GM18519 (cell line): ENCODE measurements around the gene ZNF142.
A peak's percentile ranks its signal among the peaks of the same experiment; 100 is the strongest.
"Not testable (repeated sequence)": the region's sequence is repeated elsewhere in the genome, so short reads cannot be mapped to it uniquely, and the experiment has no call there.

Source experiments
- ATAC-seq: cut with Tn5 transposase; IDR thresholded peaks from one replicate; pipeline ENCODE4 v1.9.1; 2021; ENCODE audit warnings: mild to moderate bottlenecking, moderate library complexity; ENCODE audit not compliant: unreplicated experiment, low FRiP score

Gene ZNF142

GRCh38 chr2:218659258-218659987 lies at the start of gene ZNF142, which contains the start of gene BCS1L:
Gene ZNF142 (minus strand): TSS chr2:218659623. CDS start chr2:218656429, 3,194 bp downstream.
Gene BCS1L (plus strand): TSS chr2:218659683. CDS start chr2:218660988, 1,305 bp downstream.
- ATAC-seq = peak; percentile 56

- ATAC-seq = no peak
Measured at GRCh38 chr2:218708086-218708485, 48.7 kb upstream of the ZNF142 start.

GRCh38 chr2:218703341-218703740 lies 43.9 kb upstream of the ZNF142 start:
- no peak for ATAC-seq

GRCh38 chr2:218701806-218702205 lies 42.4 kb upstream of the ZNF142 start:
- no peak for ATAC-seq

DNA sequence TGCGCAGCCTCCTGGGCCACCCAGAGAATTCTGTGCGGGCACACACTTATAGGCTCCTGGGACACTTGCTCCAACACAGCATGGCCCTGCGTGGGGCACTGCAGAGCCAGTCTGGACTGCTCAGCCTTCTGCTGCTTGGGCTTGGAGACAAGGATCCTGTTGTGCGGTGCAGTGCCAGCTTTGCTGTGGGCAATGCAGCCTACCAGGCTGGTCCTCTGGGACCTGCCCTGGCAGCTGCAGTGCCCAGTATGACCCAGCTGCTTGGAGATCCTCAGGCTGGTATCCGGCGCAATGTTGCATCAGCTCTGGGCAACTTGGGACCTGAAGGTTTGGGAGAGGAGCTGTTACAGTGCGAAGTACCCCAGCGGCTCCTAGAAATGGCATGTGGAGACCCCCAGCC lies 39.5 kb upstream of the ZNF142 start:
- no peak for ATAC-seq

GRCh38 chr2:218694405-218695145 lies 35.2 kb upstream of the ZNF142 start:
- no peak for ATAC-seq

DNA sequence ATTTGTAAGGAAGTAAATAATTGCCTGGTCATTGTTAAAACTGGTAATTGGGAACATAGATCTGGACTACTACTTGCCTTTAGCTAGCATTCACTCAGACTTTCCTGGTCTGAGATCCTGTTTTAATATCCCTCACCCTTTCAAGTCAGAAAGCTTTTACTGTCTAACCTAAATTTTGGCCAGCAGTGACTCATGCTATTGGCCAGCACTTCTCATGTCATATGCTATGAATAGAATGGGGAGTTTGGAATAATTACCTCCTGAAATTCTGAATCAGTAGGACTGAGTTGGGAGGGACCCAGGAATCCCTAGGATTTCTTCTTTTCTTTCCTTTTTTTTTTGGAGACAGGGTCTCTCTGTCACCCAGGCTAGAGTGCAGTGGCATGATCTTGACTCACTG lies 31.8 kb upstream of the ZNF142 start:
- no peak for ATAC-seq

DNA sequence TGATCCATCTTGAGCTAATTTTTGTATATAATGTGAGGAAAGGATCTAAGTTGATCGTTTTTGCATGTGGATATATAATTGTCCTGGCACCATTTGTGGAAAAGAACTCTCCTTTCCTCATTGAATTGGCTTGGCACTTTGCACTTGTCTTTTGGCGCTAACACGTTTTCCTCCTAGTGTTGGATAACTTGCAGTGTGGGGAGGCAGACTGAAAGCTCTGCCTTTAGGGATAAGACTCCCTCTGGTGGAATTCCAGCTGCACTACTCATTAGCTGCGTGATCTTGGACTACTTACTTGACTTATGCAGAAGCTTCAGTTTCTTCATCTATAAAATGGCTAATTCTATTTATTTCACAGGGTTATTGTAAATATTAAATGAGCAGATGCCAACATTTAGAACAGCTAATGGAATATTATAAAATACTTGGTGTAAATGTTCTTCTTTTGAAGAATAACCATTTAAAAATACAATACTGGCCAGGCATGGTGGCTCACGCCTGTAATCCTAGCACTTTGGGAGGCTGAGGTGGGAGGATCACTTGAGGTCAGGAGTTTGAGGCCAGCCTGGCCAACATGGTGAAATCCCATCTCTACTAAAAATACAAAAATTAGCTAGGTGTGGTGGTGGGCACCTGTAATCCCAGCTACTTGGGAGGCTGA lies 28.1 kb upstream of the ZNF142 start:
- not testable (repeated sequence) for ATAC-seq

DNA sequence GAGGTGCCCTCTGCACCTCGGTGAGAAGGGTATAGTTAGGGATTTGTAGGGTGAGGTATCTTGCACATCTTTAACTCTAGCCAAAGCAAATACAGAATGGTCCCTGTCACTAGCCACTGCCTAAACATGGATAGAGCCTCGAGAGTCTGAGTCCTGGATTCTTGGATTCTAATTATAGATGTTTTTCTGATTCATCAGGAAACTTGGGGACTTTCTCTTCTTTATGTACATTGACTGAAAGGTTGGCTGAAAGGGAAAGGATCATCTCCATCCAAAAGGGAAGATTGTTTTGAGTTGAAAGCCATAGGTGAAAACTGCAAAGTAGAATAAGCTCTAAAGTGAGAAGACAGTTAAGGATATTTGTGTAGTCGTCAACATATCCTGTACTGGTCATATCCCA lies 20.6 kb upstream of the ZNF142 start:
- ATAC-seq = no peak

GRCh38 chr2:218679119-218679518 lies 19.7 kb upstream of the ZNF142 start:
- no peak for ATAC-seq

DNA sequence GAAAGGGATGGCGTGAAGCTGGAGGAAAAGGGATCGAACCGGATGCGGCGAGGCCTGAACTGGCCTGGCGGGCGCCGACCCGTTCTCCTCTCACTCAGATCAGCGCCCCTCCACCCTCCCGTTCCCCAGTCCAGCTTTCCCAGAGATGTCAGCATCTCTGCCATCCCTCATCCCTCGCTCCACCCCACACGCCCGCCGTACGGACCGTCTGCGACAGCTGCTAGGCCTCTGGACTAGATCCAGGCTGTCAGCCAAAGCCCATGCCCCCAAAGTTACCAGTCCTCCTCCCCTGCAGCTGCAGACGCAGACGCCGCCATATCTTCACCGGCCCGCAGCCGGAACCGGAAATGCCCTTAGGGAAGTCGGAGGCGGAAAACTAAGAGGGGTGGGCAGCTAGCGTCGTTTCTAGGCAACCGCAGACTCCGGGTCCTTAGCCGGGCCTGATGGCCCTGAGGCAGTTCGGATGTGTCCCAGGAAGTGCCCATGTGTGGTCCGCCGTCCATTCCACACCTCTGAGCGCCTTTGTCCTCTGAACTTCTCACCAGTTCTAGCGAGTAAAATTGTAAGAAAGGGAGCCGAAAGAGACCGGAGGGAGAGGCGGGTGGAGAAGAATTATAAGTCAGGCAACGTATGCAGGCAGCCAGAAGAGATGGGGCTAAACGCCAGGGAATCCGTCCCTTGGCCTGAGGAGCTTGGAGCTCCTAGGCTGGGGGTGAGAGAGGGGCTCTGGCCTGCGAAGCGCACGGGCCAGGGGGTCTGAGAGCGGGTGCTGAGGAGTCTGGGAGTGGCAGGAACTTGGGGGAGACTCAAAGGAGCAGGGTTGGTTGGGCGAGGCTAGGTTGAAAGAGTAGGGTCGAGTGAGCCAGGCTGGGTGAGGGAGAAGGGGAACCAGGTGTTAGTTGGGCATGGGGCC lies 12.5 kb upstream of the ZNF142 start, which contains the start of the genes RNF25 and STK36:
Gene RNF25 (minus strand): TSS at position 349 of the 913 bp plus-strand sequence. CDS start 32 bp downstream, at position 317.
Gene STK36 (plus strand): TSS at position 433 of the 913 bp plus-strand sequence. CDS start 744 bp downstream, outside the sequence.
- peak; percentile 72 for ATAC-seq

- no peak for ATAC-seq
Measured at GRCh38 chr2:218671097-218671653, 11.8 kb upstream of the ZNF142 start.

- no peak for ATAC-seq
Measured at GRCh38 chr2:218664653-218665052, 5.2 kb upstream of the ZNF142 start.

DNA sequence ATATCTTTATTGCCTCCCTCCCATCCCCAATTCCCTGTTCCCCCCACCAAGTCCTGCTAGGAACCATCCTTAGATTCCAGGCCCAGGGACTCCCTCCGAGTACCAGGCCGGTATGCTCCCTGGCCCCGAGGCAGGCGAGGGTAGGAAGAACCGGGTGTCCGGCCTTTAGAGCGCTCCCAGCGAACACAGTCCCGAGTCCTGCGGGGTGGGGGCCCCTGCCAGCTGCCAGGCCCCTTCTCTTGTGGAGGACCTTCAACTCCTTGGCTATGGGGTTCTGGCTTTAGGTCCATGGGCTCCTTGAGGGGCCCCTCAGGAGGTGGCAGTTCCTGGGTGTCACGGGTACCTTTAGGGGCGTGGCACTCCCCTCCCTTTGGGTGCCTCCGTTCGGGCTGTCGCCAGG lies 4.5 kb upstream of the ZNF142 start:
- no peak for ATAC-seq

- ATAC-seq = no peak
Measured at GRCh38 chr2:218662827-218663226, 3.4 kb upstream of the ZNF142 start.

DNA sequence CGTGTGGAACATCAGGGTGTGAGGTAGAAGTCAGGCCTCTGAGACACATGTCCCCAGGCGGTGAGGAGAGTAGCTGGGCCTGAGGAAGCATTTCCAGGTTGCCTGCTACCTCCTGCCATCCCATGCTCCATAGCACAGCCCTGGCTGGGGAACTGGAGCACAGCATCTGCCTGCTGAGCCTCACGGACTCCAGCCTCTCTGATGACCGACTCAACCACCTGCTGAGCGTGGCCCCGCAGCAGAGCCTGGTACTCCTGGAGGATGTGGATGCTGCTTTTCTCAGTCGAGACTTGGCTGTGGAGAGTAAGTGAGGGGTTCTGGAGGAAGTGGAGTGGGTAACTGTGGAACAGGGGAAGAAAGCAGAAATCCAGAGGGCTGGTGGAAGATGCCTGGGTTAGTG lies 3.0 kb upstream of the ZNF142 start:
- no peak for ATAC-seq

DNA sequence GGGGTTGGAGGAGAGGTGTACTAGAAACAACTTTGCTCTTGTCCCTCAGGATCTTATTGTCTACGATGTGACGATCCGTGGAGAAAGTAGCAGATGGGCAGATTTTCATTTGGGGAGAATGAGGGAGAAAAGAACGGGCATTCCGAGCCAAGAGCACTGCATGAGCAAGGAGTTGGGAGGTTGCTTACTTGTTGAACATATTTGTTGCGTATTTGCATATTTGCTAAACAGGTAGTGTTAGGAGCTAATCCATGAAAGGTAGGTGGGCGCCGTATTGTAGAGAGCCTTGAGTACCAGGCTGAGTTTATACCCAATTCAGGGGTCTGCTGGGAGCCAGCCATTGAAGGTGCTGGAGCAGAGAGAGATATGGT lies 550 bp upstream of the ZNF142 start:
- ATAC-seq = no peak

DNA sequence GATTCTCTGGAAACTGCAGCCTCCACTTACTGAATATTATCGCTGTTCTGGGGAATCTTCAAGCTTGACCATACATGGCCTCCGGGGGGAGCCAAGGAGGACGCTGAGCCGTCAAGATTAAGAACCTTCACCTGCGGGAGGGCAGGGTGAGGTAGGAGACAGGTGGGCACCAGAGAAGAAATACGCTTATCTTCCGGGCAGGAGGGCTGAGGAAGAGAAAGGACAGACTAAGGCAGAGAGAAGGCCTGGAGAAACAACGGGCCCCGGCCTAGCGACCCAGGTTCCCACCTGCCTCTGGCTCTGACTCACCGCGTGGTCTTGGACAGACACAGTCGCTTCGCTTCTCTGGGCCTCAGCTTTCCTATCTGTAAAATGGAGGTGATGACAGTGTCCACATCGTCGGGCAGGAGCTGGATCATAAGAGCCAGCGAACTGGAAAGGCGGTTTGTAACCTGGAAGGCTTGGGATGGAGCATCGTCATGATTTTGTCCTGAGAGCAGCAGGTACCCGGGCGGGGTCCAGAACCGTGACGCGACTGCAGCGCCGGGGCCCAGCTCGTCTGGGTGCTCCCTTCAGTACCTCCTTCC lies 659 bp downstream of the ZNF142 start:
- ATAC-seq = peak; percentile 32

GRCh38 chr2:218655751-218656150 lies 3.7 kb downstream of the ZNF142 start:
- no peak for ATAC-seq

- no peak for ATAC-seq
Measured at GRCh38 chr2:218648787-218649100, 10.7 kb downstream of the ZNF142 start.
